Sciatic nerve (tissue), 2 donors: ENCODE data around the gene UBE2I. TPM values are rescaled to one million over a fixed set of nuclear protein-coding genes. Genes with fewer than 3 reads are reported as not detected.

ENCODE experiments used
- ATAC-seq: fragments of 200-7000 bp; cut with Tn5 transposase; one replicate; pipeline ENCODE4 v1.9.1; 2020; ENCODE audit warnings: mild to moderate bottlenecking, moderate library complexity
- DNase-seq: peaks from one replicate; pipeline ENCODE4 v3.0.0-alpha.2; 2020; ENCODE audit warnings: low spot score
- intact Hi-C: fragments of 100-400 bp; cut with DNase I; formaldehyde crosslinking; loops from one replicate; pipeline ENCODE4 v1.14.2; 2022
- total RNA-seq: library from RNA; stranded (reverse); fragmentation: NEBNext Ultra II Directional; extraction: Animal tissue kit (Norgen Biotek cat#: 25700); gene quantifications from one replicate; pipeline ENCODE4 v1.2.1, GENCODE V29; 2021
- donor health status: DM: no; HTN: no; CAD: no.
- donor health status: DM: no; HTN: no; CAD: no.

UBE2I gene
- total RNA-seq, 1 donor from 2014 or later = 95.7 TPM

GRCh38 chr16:1308036-1308976 is 1.1 kb upstream of the UBE2I start:
- ATAC-seq (peak; percentile 0), DNase-seq (no peak)
- intact Hi-C loops = no loop called here

GRCh38 chr16:1309888-1310831 is 724 bp downstream of the UBE2I start:
- intact Hi-C loops = no loop called here
- ATAC-seq (peak; percentile 49), DNase-seq (peak; percentile 80)

GRCh38 chr16:1310832-1311200 is 1.4 kb downstream of the UBE2I start:
- intact Hi-C loops = no loop called here
- ATAC-seq (no peak), DNase-seq (no peak)

GRCh38 chr16:1311212-1311737 is 1.8 kb downstream of the UBE2I start:
- intact Hi-C loops = no loop called here

GRCh38 chr16:1311738-1312466 is 2.5 kb downstream of the UBE2I start:
- no peak for DNase-seq
- no peak for ATAC-seq
- intact Hi-C loops = no loop called here

More at GRCh38 chr16:1311212-1311737, 1.8 kb downstream of the UBE2I start:
- ATAC-seq = no peak
- DNase-seq = no peak

GRCh38 chr16:1312467-1312816 is 3.0 kb downstream of the UBE2I start:
- DNase-seq = no peak
- intact Hi-C loops = no loop called here

GRCh38 chr16:1312903-1313302 is 3.5 kb downstream of the UBE2I start:
- intact Hi-C loops = no loop called here
- DNase-seq (no peak), ATAC-seq (no peak)

More at GRCh38 chr16:1312467-1312816, 3.0 kb downstream of the UBE2I start:
- ATAC-seq = no peak

GRCh38 chr16:1313721-1314369 is 4.4 kb downstream of the UBE2I start:
- intact Hi-C loops = no loop called here
- ATAC-seq (no peak), DNase-seq (no peak)

GRCh38 chr16:1314399-1315068 is 5.1 kb downstream of the UBE2I start:
- DNase-seq (no peak), ATAC-seq (no peak)
- intact Hi-C loops = no loop called here

GRCh38 chr16:1315081-1316032 is 5.9 kb downstream of the UBE2I start:
- DNase-seq = no peak
- intact Hi-C loops = no loop called here

GRCh38 chr16:1316033-1316405 is 6.6 kb downstream of the UBE2I start:
- intact Hi-C loops = no loop called here
- DNase-seq (no peak), ATAC-seq (no peak)

More at GRCh38 chr16:1315081-1316032, 5.9 kb downstream of the UBE2I start:
- ATAC-seq = no peak

GRCh38 chr16:1317479-1318267 is 8.2 kb downstream of the UBE2I start:
- intact Hi-C loops = no loop called here
- DNase-seq = no peak
- ATAC-seq = no peak

- ATAC-seq = no peak
- intact Hi-C loops = no loop called here
- DNase-seq = no peak
These were observed 8.8 kb downstream of the UBE2I start for GRCh38 chr16:1318268-1318545.

GRCh38 chr16:1319041-1319440 is 9.6 kb downstream of the UBE2I start:
- no peak for DNase-seq
- intact Hi-C loops = no loop called here

GRCh38 chr16:1320097-1320496 is 10.7 kb downstream of the UBE2I start:
- ATAC-seq (no peak), DNase-seq (no peak)
- intact Hi-C loops = no loop called here

More at GRCh38 chr16:1319041-1319440, 9.6 kb downstream of the UBE2I start:
- ATAC-seq = no peak

- ATAC-seq = no peak
- intact Hi-C loops = no loop called here
- no peak for DNase-seq
These were observed 11.3 kb downstream of the UBE2I start for GRCh38 chr16:1320658-1321240.
